Ecto neural progenitor cell (in vitro differentiated cells): Measurements from ENCODE around the gene NR6A1.

Source experiments
- DNase-seq: peaks from one replicate; pipeline ENCODE4 v3.0.0-alpha.2; 2018; ENCODE audit warnings: low spot score

The NR6A1 gene

GRCh38 chr9:124522121-124523098, 248.7 kb downstream of the NR6A1 start:
- DNase-seq = no peak

GRCh38 chr9:124521142-124521541, 250.0 kb downstream of the NR6A1 start:
- DNase-seq = no peak

GRCh38 chr9:124520206-124520596, 250.9 kb downstream of the NR6A1 start:
- no peak for DNase-seq

GRCh38 chr9:124518116-124518515, 253.0 kb downstream of the NR6A1 start:
- DNase-seq = no peak

- no peak for DNase-seq
Observed at GRCh38 chr9:124517600-124517999, 253.5 kb downstream of the NR6A1 start.

- no peak for DNase-seq
Observed at GRCh38 chr9:124514874-124515273, 256.2 kb downstream of the NR6A1 start.

- DNase-seq = no peak
Observed at GRCh38 chr9:124514125-124514524, 257.0 kb downstream of the NR6A1 start.

- DNase-seq = no peak
Observed at GRCh38 chr9:124513376-124513994, 257.6 kb downstream of the NR6A1 start.

- DNase-seq = no peak
Observed at GRCh38 chr9:124512806-124513204, 258.3 kb downstream of the NR6A1 start.

GRCh38 chr9:124511891-124512805, 259.0 kb downstream of the NR6A1 start:
- no peak for DNase-seq

- DNase-seq = no peak
Observed at GRCh38 chr9:124511426-124511840, 259.7 kb downstream of the NR6A1 start.

- no peak for DNase-seq
Observed at GRCh38 chr9:124510650-124511425, 260.3 kb downstream of the NR6A1 start.

GRCh38 chr9:124507880-124508423, 263.2 kb downstream of the NR6A1 start:
- no peak for DNase-seq

GRCh38 chr9:124506931-124507879, 263.9 kb downstream of the NR6A1 start, which contains the start of gene NR5A1:
NR5A1 (minus strand) TSS chr9:124507399; CDS start chr9:124503395, 4,004 bp downstream.
- DNase-seq = no peak

GRCh38 chr9:124506433-124506832, 264.7 kb downstream of the NR6A1 start:
- no peak for DNase-seq

- DNase-seq = no peak
Observed at GRCh38 chr9:124505901-124506346, 265.2 kb downstream of the NR6A1 start.

- no peak for DNase-seq
Observed at GRCh38 chr9:124505006-124505900, 265.9 kb downstream of the NR6A1 start.

- DNase-seq = no peak
Observed at GRCh38 chr9:124504530-124505005, 266.5 kb downstream of the NR6A1 start.
